HG02840 (cell line): ENCODE measurements around the gene SLC37A3.
"Not testable (repeated sequence)": the region's sequence is repeated elsewhere in the genome, so short reads cannot be mapped to it uniquely, and the experiment has no call there.

Experiments used
- ATAC-seq: cut with Tn5 transposase; IDR thresholded peaks from one replicate; pipeline ENCODE4 v1.9.1; 2021; ENCODE audit warnings: mild to moderate bottlenecking, moderate library complexity, moderate number of reproducible peaks; ENCODE audit not compliant: unreplicated experiment, low FRiP score

SLC37A3 gene, protein sequence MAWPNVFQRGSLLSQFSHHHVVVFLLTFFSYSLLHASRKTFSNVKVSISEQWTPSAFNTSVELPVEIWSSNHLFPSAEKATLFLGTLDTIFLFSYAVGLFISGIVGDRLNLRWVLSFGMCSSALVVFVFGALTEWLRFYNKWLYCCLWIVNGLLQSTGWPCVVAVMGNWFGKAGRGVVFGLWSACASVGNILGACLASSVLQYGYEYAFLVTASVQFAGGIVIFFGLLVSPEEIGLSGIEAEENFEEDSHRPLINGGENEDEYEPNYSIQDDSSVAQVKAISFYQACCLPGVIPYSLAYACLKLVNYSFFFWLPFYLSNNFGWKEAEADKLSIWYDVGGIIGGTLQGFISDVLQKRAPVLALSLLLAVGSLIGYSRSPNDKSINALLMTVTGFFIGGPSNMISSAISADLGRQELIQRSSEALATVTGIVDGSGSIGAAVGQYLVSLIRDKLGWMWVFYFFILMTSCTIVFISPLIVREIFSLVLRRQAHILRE

DNA sequence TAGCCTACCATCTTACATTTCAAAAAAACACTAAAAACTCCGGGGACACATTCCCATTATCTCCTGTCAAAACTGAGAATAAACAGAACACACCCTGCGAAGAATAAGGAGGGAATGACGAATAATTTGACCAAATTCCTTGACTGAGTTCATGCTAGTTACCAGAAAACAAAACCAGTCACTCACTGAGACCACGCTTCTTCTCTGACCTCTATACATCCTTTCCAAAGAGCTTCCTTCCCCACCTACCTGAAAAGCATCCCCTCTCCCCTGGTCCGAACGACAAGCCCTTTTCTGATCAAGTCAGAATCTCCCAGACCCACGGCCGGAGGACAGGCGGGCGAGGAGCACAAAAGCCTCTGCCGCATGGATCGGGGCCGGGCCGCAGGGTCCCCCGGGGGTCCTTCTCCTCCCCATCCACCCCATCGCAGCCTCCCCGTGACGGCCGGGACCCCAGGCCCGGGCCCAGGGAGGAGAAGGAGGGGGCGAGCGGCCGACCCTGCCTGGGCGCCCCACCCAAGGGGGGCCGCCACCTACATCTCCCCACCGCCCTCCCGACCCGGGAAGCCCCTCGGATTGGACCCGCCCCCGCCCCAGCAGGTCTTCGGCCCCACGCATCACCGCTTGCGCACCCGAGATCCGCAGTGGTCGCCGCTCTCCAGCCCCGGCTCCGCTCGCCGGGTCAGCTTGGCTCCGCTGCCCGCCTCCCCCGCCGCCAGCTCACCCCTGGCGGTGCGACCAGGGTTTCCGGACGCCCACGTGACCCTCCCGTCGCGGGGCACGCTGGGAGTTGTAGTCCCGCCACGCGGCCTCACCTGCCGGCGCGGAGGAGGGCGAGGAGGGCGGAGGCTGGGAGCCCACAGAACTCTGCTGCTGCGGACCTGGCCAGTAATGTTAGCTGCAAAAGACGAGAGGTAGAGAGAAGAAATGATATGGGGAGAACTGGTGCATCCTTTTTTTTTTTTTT is at the start of gene SLC37A3:
Gene SLC37A3, minus strand, starts transcription at position 747 of the 967 bp plus-strand sequence. CDS start 16,004 bp downstream, outside the sequence.
- peak; percentile 97 for ATAC-seq

DNA sequence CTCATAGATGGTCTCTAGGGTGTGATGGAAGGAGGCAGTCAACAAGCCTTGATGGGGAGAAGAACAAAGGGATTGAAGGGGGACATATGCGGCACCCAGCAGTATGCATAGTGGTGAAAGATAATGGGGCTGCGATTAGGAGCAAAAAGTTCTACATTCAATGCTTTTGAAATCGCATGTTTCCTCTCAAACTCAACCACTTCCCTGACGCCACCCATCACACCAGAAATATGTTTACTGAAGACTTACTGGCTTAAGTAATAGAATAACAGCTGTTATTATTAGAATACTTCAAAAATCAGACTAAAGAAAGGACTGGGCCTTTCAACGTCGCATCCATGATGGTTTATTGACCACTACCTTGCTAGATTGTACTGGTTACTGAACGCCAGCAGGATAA is 49.5 kb upstream of the SLC37A3 start:
- ATAC-seq: no peak

DNA sequence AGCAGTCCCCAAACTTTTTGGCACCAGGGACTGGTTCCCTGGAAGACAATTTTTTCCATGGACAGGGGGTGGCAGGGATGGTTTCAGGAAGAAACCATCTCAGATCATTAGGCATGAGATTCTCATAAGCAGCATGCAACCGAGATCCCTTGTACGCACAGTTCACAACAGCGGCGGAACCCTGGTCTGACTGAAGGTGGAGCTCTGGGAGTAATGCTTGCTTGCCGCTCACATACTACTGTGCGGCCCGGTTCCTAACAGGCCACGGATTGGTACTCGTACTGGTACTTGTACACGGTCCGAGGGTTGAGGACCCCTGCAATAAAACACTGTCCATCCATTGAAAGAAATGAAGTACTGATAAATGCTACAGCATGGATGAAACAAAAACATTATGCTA is 48.1 kb upstream of the SLC37A3 start:
- ATAC-seq: no peak

DNA sequence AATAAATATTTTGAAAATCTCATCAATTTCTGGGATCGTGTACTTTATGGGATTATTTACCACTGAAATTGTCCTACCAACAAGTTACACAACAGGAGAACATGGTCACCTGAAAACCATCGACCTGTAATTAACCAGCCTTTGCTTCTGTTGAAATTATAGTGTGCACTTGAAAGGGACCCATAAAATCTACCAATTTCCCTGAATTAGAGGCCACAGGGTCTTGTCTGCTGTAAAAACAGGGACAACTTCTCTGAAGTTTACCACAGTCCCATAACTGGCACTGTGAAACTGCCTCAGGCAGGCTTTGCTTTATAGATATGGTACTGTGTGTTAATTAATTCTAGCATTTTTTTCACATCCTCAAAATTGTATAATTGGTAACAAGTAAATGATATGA is 43.2 kb upstream of the SLC37A3 start:
- ATAC-seq: no peak

DNA sequence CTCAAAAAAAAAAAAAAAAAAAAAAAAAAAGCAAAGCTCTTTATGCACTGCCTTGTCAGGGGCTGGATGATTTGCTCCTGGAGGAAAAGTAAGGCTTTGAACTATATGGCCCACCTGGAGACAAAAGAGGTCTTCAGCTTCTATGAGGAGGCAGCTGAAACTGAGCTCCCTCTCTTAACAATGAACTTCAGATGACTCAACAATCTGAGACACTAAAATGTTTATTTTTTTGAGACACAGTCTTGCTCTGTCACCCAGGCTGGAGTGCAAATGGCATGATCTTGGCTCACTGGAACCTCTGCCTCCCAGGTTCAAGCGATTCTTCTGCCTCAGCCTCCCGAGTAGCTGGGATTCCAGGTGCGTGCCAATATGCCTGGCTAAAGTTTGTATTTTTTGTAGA is 42.3 kb upstream of the SLC37A3 start:
- no peak for ATAC-seq

DNA sequence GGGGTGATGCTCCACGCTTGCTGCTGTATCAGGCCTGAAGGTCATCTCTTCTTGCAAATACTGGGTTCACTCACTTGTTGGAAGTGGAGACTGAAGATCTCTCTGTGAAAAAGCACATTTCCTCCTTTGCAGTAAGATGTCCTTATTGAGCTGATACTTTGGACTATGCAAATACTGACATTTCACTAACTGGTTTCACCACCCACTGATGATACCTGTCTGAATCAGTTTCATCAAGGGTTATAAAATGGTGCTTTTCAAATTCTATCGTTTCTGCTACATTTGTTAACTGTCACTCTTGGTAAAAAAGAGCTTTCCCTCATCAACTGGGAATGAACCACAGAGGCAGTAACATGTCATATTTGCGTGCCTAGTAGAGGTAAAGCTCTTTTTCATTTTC is 41.0 kb upstream of the SLC37A3 start:
- ATAC-seq: no peak

DNA sequence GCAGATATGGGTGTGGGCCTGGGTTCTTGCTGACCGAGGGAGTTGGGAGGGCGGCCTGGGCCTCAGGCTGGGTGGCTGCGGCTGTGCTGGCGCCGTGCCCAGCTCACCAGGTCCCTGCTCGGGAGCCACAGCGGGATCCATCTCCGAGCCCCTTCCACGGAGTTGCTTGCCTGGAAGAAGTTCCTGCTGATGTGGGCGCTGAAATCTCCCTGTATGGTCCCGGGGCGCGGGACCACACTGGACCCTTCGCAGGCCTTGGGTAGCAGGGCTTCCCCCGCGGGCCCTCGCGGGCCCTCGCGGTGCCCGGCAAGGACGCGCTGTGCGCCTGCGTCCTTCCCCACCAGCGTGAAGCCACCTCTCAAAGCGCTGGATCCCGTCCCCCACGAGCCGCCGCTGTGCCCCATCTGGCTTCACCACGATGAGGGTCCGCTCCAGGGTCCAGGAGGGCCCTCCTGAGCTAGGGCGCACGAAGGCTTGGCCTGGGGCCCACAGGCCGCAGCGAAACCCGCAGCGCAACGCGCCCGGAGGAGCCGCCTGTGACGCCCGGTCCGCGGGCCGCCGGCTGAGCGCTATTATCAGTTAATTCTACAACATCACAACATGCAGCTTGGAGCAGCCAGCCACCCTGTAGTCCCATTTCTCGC is 37.0 kb upstream of the SLC37A3 start:
- ATAC-seq: no peak

DNA sequence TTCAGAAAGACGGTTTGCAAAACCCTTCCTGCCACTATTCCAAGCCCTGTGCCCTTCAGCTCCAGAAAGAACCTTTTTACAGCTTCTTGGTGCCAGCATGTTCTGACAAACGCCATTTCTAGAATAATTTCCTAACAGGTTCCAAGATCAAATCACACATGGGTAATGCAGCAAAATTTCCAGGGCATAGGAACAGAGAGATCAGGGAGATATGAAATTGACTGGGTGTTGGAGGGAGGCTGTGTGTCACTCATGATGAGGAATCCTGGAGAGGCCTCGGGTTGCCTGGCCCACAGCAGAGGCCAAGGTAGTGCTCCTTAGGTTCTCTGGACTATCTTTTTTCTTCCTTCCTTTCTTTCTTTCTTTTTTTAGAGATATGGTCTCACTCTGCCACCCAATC is 35.1 kb upstream of the SLC37A3 start:
- ATAC-seq: no peak

DNA sequence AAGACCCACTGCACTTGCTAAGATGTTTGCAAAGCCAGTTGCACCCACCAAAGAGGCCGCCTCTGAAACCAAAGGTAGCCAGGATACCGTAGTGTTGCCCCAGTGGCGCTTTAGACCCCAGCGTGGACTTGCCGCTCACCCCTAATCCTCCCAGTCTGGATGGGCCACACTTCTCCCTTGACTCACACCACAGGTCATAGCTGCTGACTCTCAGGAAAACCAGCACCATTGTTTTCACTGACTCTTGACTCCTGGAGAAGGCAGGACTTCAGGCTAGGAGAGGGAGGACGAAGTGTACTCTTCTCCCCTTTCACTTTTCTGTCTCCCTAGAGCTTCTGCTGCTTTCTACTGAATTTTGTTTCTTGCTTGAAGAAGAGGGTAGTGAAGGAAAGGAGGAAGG is 27.8 kb upstream of the SLC37A3 start:
- no peak for ATAC-seq

DNA sequence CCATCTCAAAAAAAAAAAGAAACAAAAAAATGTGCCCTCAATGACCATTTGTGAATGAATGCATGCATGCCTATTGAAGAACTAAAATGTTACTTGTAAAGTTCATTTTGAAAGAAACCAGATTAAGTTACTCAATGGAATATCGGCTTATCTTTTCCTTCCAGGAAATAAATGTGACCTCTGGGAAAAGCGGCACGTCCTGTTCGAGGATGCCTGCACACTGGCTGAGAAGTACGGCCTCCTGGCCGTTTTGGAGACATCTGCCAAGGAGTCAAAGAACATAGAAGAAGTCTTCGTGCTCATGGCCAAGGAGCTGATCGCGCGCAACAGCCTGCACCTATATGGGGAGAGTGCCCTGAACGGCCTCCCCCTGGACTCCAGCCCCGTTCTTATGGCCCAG is 27.4 kb upstream of the SLC37A3 start:
- no peak for ATAC-seq

DNA sequence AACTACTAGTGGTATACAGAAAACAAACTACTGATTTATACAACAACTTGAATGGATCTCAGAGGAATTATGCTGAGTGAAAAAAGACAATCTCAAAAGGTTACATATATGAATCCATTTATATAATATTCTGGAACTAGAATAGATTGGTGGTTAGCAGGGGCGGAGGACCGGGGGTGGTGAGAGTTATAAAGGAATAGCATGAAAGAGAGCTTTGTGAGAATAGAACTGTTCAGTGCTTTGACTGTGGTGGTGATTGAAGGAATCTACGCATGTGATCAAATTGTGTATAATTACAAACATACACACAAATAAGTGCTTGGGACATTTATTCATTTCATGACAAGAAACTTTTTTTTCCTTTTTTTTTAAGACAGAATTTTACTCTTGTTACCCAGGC is 25.2 kb upstream of the SLC37A3 start:
- no peak for ATAC-seq

DNA sequence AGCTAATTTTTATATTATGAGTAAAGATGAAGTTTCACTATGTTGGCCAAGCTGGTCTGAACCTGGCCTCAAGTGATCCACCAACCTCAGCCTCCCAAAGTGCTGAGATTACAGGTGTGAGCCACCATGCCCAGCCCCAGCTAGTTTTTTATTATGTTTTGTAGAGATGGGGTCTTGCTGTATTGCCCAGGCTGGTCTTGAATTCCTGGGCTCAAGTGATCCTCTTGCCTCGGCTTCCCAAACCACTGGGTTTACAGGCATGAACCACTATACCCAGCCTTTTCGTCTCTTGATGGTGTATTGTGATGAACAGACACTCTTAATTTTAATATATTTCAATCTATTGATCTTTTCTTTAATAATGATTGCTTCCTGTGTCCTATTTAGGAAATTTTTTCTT is 23.2 kb upstream of the SLC37A3 start:
- ATAC-seq: no peak

DNA sequence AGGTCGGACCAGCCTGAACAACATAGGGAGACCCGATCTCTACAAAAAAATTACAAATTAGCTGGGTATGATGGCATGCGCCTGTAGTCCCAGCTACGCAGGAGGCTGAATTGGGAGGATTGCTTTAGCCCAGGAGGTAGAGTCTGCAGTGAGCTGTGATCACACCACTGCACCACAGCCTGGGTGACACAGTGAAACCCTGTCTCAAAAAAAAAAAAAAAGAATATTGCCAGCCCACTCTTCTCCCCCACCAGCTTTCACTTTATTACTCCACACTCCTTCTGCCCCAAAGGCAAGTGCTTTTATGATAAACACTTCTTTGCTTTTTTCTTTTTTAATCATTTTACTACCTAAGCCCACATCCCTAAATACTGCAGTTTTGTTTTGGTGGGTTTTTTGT is 20.3 kb upstream of the SLC37A3 start:
- no peak for ATAC-seq

DNA sequence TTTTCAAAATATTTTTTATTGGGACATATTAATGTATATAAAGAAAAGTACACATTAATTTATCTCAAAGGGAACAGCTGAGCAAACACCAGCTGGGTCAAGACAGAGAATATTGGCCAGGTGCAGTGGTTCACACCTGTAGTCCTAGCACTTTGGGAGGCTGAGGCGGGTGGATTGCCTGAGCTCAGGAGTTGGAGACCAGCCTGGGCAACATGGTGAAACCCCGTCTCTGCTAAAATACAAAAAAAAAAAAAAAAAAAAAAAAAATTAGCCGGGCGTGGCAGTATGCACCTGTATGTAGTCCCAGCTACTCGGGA is 19.8 kb upstream of the SLC37A3 start:
- not testable (repeated sequence) for ATAC-seq

DNA sequence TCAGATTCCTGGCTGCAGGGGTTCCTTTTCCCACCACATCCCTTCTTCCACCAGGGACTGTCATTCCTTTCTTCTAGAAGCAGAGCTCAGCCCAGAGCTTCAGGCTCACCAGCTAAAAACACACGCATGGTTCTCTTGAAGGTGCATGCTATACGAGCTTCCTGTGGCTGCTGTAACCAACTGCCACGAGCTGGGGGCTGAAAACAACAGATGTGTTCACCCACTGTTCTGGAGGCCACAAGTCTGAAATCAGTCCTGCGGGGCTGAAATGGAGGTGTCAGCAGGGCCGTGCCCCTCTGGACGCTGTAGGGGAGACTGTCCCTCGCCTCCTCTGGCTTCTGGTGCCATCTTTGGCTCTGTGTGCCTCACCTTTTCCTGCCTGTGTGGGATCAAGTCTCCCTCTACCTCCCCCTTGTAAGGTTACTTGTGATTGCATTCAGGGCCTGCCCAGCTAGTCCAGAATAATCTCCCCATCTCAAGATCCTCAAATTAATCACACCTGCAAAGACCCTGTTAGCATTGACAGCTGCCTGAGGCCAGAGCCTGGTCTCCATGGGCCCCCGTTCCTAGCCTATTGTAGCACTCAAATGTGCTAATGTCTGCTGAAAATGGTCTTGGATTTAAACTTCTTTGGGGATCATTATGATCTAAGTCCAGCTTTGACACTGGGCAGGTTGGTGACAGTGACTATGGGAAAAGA is 19.3 kb upstream of the SLC37A3 start:
- ATAC-seq: no peak

DNA sequence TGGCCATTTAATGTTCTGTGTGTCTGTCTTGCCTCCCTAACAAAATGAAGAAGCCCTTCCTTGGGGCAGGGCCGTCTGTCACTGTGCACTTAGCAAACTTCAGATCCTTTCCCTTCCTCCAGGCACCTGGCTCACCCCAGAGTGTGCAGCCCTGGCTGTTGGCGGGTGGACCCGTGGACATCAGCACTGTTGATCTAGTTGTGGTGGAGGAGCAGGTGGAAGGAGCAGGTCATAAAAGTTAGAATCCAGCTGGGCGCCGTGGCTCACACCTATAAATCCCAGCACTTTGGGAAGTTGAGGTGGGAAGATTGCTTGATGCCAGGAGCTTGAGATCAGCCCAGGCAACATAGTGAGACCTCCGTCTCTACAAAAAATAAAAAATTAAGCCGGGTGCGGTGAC is 18.2 kb upstream of the SLC37A3 start:
- ATAC-seq: no peak

DNA sequence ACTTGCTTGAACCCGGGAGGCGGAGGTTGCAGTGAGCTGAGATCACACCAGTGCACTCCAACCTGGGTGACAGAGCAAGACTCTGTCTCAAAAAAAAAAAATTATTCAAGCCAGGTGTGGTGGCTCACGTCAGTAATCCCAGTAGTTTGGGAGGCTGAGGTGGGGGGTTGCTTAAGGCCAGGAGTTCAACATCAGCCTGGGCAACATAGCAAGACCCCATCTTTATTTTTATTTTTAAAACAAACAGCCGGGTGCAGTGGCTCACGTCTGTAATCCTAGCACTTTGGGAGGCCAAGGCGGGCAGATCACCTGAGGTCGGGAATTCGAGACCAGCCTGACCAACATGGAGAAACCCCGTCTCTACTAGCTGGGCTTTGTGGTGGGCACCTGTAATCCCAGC is 17.5 kb upstream of the SLC37A3 start:
- not testable (repeated sequence) for ATAC-seq

DNA sequence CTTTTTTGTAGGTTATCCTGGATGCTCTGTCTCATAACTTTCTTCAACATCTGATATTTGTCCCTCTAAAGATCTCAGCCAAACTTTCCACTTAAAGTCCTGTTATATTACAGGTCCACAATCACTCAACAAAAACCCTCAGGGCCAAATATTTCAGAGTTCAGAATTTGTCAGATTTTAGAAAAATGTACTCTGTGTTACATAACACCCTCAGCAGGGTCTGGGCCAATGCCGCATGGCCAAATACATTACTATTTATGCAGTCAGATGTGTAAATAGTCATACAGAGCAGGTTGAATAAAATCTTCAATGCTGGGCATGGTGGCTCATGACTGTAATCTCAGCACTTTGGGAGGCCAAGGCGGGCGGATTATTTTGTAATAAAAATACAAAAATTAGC is 17.0 kb upstream of the SLC37A3 start:
- no peak for ATAC-seq

DNA sequence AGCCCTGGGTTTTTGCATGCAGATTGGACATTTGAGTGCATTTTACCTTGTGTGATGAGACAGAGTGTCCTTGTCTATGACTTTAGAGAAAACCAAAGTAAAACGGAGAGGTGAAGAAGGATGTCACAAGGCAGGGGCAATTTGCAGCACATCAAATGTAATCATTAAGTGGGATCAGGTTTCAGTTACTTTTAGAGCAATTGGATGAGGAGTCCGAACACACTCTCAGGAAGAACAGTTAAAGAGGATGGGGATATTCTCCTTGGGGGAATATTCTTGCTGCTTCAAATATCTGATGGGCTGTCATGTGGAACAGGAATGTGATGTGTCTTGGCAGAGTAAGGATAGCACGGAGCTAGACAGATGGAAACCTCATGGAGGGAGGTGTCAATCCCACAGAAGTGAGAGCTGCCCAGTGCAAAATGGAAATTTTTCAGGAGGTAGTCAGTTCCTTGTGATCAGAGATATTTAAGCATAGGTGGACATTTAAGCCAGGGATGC is 6.3 kb upstream of the SLC37A3 start:
- ATAC-seq: no peak

DNA sequence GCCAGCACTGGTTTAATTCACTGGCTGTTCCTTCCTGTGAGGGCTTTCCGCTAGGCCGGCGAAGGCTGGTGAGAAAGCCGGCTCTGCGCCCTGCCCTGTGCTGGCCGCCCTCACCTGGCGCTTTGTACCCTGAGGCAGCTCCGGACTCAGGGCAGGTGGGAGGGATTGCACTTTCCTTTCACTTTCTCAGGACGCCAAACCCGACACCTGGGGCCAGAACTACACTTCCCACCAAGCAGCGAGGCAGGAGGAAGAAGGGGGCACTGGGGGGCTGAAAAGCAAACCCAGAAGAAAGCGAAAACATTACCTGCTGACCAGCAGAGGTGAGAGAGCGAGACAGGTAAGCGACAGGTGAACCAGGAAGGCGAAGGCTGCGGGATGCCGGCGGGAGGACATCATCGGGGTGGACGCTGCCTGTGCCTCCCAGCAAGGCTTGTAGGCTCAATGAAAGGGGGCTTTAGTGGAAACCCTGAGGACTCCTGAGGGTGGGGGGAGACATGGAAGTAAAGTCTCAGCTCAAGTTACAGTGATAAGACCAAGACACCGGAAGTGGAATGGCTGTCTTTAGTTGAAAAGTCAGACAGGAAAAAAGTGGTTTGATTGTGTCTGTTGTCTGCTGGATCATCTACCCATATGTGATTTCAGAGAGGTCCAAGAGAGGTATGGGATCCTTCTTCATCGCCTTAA is 5.7 kb upstream of the SLC37A3 start, which contains the start of gene RAB19:
Gene RAB19, plus strand, starts transcription at position 181 of the 687 bp plus-strand sequence. CDS start 3,589 bp downstream, outside the sequence.
- no peak for ATAC-seq
